Cerebellar nuclear complex (tissue), 1 donor: Measurements from ENCODE around the gene SP2.

Experiments used
- DNase-seq, 2 experiments: peaks; one replicate each; lab custom pipeline; 2025; lab: John Stamatoyannopoulos, UW

The SP2 gene

GRCh38 chr17:47949197-47949759 is 53.2 kb downstream of the SP2 start:
- DNase-seq: peak in 1 of 2 experiments; percentile 38

DNA sequence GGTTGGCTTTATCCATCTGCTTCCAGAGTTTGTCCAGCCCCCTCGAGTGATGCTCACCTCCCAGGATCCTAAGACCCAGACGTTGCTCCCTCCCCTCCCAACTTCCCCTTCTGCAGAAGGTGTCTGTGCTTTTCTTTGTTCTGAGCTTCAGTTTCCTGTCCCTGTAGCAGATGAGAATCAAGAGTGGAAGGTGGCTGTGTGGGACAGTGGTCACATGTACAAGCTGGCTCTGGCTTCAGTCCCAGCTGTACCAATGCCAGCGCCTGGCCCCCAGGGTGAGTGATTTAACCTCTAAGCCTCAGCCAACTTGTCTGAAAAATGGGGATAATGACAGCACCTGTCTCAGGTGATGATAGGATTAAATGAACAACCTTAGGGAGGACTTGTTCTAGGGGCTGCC is 53.9 kb downstream of the SP2 start:
- no peak for DNase-seq

DNA sequence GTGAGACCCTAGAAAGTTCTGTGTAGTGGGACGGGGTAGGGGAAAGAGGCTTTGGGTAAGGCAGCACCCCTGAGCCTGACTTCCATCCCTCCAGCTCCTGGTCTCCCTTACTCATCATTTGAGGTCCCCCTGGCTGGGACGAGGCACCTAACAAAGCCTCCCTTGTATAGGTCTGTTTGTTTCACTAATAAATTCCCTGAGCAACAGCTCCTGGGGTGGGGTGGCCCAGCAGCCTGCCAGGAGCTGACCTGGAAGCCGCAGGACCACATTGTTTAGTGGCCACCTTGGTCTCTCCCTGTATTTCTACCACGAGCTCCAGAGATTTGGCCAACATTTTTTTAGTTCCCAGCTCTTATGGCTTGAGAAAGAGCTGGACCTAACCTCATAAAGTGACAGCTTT is 54.4 kb downstream of the SP2 start:
- DNase-seq: no peak

DNA sequence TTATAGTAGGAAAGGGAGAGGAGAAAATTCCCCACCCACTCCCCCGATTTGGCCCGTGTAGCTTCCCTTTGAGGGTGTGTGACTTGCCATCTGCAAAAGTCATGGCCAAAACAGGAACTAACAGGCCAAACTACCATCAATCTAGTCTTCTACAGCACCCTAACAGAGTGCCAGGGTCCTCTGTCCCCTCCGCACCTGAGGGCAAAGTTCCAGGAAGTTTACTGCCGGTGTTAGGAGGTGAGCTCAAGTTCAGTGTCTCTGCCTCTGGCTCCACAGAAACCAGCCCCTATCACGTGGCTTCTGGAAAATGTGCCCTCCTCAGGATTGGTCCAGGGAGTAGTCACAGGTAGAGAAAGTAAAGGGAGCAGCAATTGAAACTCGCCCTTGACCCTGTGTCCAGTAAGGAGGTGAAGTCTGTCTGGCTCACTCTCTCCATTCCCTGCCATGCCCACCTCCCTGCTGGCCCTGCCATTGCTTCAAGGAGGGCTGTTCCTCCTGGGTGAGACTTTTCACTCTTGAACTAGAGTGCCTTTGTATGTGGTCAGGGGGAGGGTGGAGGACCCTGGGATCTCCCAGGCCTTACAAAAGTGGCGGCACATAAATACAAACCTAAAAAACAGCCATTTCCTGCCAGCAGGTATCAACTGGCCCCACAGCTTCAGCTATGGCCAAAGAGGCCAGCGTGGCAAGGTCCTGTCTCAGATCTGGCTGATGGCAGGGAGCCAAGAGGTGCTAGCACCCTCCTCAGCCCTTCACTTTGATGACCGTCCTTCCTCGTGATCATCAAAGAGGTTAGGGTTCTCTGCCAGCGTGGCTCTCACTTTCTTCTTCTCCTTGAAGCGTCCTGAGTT is 56.4 kb downstream of the SP2 start:
- DNase-seq: no peak

DNA sequence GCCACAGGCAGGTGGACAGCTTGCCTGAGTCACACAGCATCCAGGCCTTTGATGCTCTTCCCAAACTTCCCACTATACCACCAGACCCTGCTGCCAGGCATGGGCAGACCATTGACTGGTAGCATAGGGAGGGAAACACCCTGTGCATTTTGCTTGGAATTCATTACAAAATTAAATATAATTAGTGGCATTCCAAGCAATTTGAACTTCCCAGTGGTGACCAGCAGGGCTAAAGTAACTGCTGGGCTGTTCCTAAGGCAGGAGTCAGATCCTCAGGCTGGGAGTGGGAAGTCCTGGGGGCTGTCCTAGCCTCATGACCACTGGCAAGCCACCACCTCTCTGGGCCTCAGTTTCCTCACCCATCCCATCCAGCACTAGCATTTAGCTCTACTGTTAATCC is 57.9 kb downstream of the SP2 start:
- no peak for DNase-seq

- DNase-seq: no peak
Observed at GRCh38 chr17:47955497-47956461, 59.7 kb downstream of the SP2 start.

- no peak for DNase-seq
Observed at GRCh38 chr17:47956791-47957590, 61.0 kb downstream of the SP2 start.

DNA sequence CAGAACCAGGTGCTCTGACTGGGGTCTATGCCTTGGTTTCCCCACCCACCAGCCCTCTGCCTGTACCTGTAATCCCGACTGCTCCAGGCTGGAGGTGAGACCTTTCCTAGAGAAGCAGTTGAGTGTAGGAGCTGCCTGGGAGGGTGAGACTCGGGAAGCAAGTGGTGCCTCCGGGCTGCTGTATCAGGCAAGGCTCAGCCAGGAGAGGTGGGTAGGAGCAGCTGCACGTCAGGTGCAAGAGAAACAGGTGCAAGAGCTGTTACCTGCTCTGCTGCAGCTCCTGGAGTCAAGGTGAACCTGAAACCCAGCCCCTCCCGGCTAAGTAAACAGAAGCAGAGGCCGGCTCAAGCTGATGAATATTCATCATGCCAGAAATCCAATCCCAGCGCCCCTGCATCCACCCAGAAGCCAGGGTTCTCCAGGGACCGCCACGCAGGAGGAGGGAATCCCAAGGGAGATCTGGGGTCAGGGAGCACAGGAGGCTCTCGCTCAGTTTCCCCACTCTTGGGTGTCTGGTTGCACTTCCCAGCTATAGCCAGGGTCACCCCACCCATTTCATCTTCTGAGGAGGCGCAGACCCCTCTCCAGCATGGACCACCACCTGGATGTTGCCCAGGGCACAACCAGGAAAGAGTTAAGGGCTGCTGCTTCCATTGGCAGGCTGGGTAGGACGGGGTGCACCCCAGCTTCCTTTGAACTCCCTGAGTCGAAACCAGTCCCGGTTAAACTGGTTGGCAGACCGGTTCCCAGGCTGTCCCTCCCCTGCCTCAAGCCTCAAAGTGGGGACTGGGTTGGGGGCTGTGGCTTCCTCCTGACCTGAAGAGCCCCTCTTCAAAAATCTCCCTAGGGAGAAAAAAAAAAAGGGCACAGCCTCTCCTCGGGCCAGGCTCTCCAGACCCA is 61.8 kb downstream of the SP2 start, which contains the start of gene PRR15L:
Gene PRR15L (minus strand): TSS at position 293 of the 900 bp plus-strand sequence. CDS start 4,649 bp downstream, outside the sequence.
- no peak for DNase-seq

GRCh38 chr17:47959825-47960655 is 64.0 kb downstream of the SP2 start:
- DNase-seq: no peak

DNA sequence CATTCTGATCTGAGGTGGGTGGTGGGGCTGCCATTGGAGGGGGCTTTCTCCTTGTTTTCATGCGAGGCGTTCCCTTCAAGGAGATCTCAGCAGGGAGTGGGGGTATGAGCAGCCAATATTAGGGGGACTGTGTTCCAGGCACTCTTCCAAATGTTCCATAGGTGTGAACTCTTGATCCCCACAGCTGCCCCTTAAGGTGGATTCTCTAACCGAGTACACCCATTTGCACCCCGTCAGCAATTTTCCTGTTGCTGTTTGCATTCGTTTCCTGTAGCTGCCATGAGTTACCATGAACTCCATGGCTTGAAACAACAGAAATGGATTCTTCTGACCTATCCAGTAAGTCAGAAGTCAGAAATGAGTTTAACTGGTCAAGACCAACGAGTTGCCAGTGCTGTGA is 65.4 kb downstream of the SP2 start:
- DNase-seq: no peak

DNA sequence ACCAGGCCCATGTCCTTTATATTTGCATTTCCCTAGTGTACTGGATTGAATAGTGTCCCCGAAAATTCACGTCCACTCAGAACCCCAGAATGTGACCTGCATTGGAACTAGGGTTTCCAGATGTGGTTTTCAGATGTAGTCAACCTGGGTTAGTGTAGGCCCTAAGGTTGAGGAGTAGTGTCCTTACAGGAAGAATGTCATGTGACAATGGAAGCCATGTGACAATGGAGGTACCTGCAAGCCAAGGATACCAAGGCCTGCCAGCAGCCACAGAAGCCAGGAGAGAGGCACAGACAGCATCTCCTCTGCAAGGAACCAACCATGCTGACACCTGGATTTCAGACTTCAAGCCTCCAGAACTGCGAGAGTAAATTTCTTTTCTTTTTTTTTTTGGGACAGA is 66.9 kb downstream of the SP2 start:
- DNase-seq: no peak

GRCh38 chr17:47964856-47965255 is 68.8 kb downstream of the SP2 start:
- DNase-seq: no peak

- no peak for DNase-seq
Observed at GRCh38 chr17:47966079-47966519, 70.1 kb downstream of the SP2 start.

- no peak for DNase-seq
Observed at GRCh38 chr17:47967607-47968252, 71.7 kb downstream of the SP2 start.

DNA sequence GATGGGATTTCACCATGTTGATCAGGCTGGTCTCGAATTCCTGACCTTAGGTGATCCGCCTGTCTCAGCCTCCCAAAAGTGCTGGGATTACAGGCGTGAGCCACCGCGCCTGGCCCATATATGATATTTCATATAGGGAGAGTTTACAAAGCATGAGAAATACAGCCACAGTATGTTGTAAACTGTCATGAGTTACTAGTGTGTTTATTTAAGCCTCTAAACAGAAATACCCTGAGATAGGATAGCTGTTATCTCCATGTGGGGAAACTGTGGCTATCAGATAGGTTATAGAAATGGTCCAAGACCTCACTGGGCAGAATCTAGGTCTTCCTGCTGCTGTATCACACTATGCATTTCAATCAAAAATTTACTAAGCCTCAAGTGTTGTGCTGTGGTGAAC is 72.8 kb downstream of the SP2 start:
- no peak for DNase-seq

DNA sequence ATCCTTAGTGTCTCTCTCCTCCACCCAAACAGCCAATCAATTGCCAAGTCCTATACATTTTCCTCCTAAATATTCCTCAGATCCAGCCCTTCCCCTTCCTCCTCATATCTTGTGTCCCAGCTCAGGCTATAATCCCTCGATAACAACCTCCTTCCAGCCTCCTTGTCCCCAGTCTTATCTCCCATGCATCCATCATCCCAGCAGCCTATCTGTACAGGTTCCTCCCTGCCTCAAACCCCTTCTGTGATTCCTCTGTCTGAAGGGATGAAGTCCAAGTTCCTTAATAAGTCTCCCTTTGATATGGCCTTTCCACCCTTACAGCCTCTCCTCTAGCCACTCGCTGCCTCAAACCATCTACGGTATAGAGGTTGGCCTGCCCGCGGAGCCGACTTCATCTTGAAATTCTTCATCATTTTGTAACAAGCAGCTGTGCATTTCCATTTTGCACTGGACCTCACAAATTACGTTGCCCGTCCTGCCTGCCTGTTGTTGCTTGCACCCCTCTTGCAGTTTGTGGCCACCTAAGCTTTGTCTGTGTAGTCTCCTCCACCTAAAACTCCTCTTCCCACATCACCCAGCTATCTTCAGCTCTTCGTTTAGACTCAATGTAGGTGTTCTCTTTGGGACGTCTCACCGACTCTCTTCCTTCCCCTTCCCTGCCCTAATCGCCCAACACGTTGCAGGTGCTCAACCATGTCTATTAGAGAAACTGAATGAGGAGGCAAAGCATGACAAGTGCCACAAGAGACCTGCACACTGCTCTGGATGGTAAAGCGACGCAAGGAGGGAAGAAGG is 74.1 kb downstream of the SP2 start:
- no peak for DNase-seq

GRCh38 chr17:47970725-47971499 is 74.9 kb downstream of the SP2 start, which contains the start of gene CDK5RAP3:
Gene CDK5RAP3 (plus strand): TSS chr17:47971113. CDS start chr17:47971147, 34 bp downstream.
- DNase-seq: peak; percentile 91 to 99
